ENCODE measurements around the gene POLRMT. TPM values are rescaled to one million over a fixed set of nuclear protein-coding genes. Genes with fewer than 3 reads are reported as not detected.

The POLRMT gene
- polyA plus RNA-seq, 1 donor (not counting 4 experiments of a cell fraction or from before 2014, with no cell fraction given), result 33.3 TPM

- Histone ChIP-seq H3K36me3 (ENCODE audit: control insufficient read depth in 2 of 2, extremely low read depth in 1 of 2, insufficient read depth in 2 of 2, low read length in 2 of 2) (peaks cover 8 to 23% of the 10 kb centered on the region in 2 experiments), H3K9me3 (ENCODE audit: control insufficient read depth, low read depth, low read length) (no peaks in the 10 kb centered on the region), H3K79me2 (ENCODE audit: control insufficient read depth, insufficient read depth, low read length) (peaks cover 80% of the 10 kb centered on the region), H3K4me2 (ENCODE audit: control insufficient read depth, extremely low read depth, insufficient read depth, low read depth, low read length) (peak overlapping the region; percentile 82), H3K27me3 (ENCODE audit: control insufficient read depth, extremely low read depth, insufficient read depth, low read length) (no peaks in the 10 kb centered on the region), H4K20me1 (ENCODE audit: control insufficient read depth, extremely low read depth, insufficient read depth, low read length) (peaks cover 51% of the 10 kb centered on the region), H3K4me1 (ENCODE audit: control insufficient read depth, extremely low read depth, insufficient read depth, low read length) (peaks cover 40% of the 10 kb centered on the region), H3K9ac (ENCODE audit: control insufficient read depth, extremely low read depth, insufficient read depth, low read length) (peak overlapping the region; percentile 74), H3K27ac (ENCODE audit: control insufficient read depth, insufficient read depth, low read length) (peak overlapping the region; percentile 64), H2AFZ (ENCODE audit: control insufficient read depth, low read length) (no peak overlapping the region), H3K4me3 (ENCODE audit: control insufficient read depth in 2 of 3, extremely low read depth in 1 of 3, insufficient read depth in 2 of 3, low read depth in 1 of 3, low read length in 3 of 3) (peak overlapping the region; percentile 45 to 74 (median 64)), H3K9me1 (ENCODE audit: control insufficient read depth, extremely low read depth, insufficient read depth, low read length) (no peaks in the 10 kb centered on the region)
- no peak for TF ChIP-seq CTCF (optimal IDR thresholded peaks at IDR 0.05 in 1 of 3, IDR thresholded peaks at IDR 0.05 in 1 of 3, conservative IDR thresholded peaks at IDR 0.05 in 1 of 3; ENCODE audit: extremely low read depth in 1 of 3, insufficient read depth in 2 of 3, low read length in 3 of 3)
- TF ChIP-seq EZH2 (IDR thresholded peaks at IDR 0.05; ENCODE audit: low read length), result no peak
- dilution Hi-C loops (cut with MboI; ENCODE audit: extremely low pct_ligation_motif_present, low sequenced_read_pairs), result no loop called here
- DNase-seq (ENCODE audit: low read depth, low spot score), result peak; percentile 70
- peak; percentile 92 for FAIRE-seq
Observed at GRCh38 chr19:575527-576506, 57.5 kb downstream of the POLRMT start.

GRCh38 chr19:574658-575526 is 58.4 kb downstream of the POLRMT start:
- H3K9me1 ChIP-seq (ENCODE audit: control insufficient read depth, extremely low read depth, insufficient read depth, low read length), result no peaks in the 10 kb centered on the region
- peaks cover 40% of the 10 kb centered on the region for H3K4me1 ChIP-seq (ENCODE audit: control insufficient read depth, extremely low read depth, insufficient read depth, low read length)
- H3K79me2 ChIP-seq (ENCODE audit: control insufficient read depth, insufficient read depth, low read length), result peaks cover 72% of the 10 kb centered on the region
- dilution Hi-C loops (cut with MboI; ENCODE audit: extremely low pct_ligation_motif_present, low sequenced_read_pairs), result no loop called here
- no peak overlapping the region for H2AFZ ChIP-seq (ENCODE audit: control insufficient read depth, low read length)
- TF ChIP-seq CTCF (optimal IDR thresholded peaks at IDR 0.05 in 1 of 3, IDR thresholded peaks at IDR 0.05 in 1 of 3, conservative IDR thresholded peaks at IDR 0.05 in 1 of 3; ENCODE audit: extremely low read depth in 1 of 3, insufficient read depth in 2 of 3, low read length in 3 of 3) (peak in 1 of 3 experiments; percentile 5), EZH2 (IDR thresholded peaks at IDR 0.05; ENCODE audit: low read length) (no peak)
- FAIRE-seq (peak; percentile 5), DNase-seq (ENCODE audit: low read depth, low spot score) (no peak)
- H3K9me3 ChIP-seq (ENCODE audit: control insufficient read depth, low read depth, low read length), result no peaks in the 10 kb centered on the region
- peaks cover 46% of the 10 kb centered on the region for H4K20me1 ChIP-seq (ENCODE audit: control insufficient read depth, extremely low read depth, insufficient read depth, low read length)
- peaks cover 4 to 17% of the 10 kb centered on the region in 2 experiments for H3K36me3 ChIP-seq (ENCODE audit: control insufficient read depth in 2 of 2, extremely low read depth in 1 of 2, insufficient read depth in 2 of 2, low read length in 2 of 2)
- peak overlapping the region; percentile 74 for H3K9ac ChIP-seq (ENCODE audit: control insufficient read depth, extremely low read depth, insufficient read depth, low read length)
- H3K27ac ChIP-seq (ENCODE audit: control insufficient read depth, insufficient read depth, low read length), result peak overlapping the region; percentile 59
- no peaks in the 10 kb centered on the region for H3K27me3 ChIP-seq (ENCODE audit: control insufficient read depth, extremely low read depth, insufficient read depth, low read length)
- H3K4me2 ChIP-seq (ENCODE audit: control insufficient read depth, extremely low read depth, insufficient read depth, low read depth, low read length), result peak overlapping the region; percentile 72
- H3K4me3 ChIP-seq (ENCODE audit: control insufficient read depth in 2 of 3, extremely low read depth in 1 of 3, insufficient read depth in 2 of 3, low read depth in 1 of 3, low read length in 3 of 3), result peak overlapping the region; percentile 45 to 74 (median 61)
